Daoy (cell line): ENCODE measurements around the gene PLEKHM3. TPM values are rescaled to one million over a fixed set of nuclear protein-coding genes. Genes with fewer than 3 reads are reported as not detected.
"Not testable (repeated sequence)": the region's sequence is repeated elsewhere in the genome, so short reads cannot be mapped to it uniquely, and the experiment has no call there.

Source experiments
- DNase-seq: peaks from one replicate; pipeline ENCODE4 v3.0.0-alpha.2; 2015; ENCODE audit warnings: low read depth
- total RNA-seq: library from RNA; depleted of rRNA; stranded (reverse); fragments of >200 nt; shearing (Covaris generic); gene quantifications from 2 replicates; pipeline ENCODE4 v1.2.3, GENCODE V29; 2014

PLEKHM3 gene
- total RNA-seq, 1 experiment from 2014 or later, result 6.4 TPM

GRCh38 chr2:207926133-207926988, 99.0 kb downstream of the PLEKHM3 start:
- peak; percentile 47 for DNase-seq

- no peak for DNase-seq
These were observed 99.7 kb downstream of the PLEKHM3 start for GRCh38 chr2:207925601-207926000.

- DNase-seq, result no peak
These were observed 103.7 kb downstream of the PLEKHM3 start for GRCh38 chr2:207921606-207922005.

- no peak for DNase-seq
These were observed 104.6 kb downstream of the PLEKHM3 start for GRCh38 chr2:207920721-207921120.

GRCh38 chr2:207920321-207920720, 105.0 kb downstream of the PLEKHM3 start:
- no peak for DNase-seq

- DNase-seq, result no peak
These were observed 106.0 kb downstream of the PLEKHM3 start for GRCh38 chr2:207919164-207919919.

GRCh38 chr2:207914716-207915115, 110.6 kb downstream of the PLEKHM3 start:
- DNase-seq, result no peak

GRCh38 chr2:207913772-207914358, 111.5 kb downstream of the PLEKHM3 start:
- no peak for DNase-seq

- no peak for DNase-seq
These were observed 113.5 kb downstream of the PLEKHM3 start for GRCh38 chr2:207911856-207912255.

GRCh38 chr2:207911215-207911614, 114.1 kb downstream of the PLEKHM3 start:
- no peak for DNase-seq

- DNase-seq, result not testable (repeated sequence)
These were observed 118.8 kb downstream of the PLEKHM3 start for GRCh38 chr2:207906495-207906894.

GRCh38 chr2:207905546-207905945, 119.8 kb downstream of the PLEKHM3 start:
- DNase-seq, result no peak

- no peak for DNase-seq
These were observed 122.1 kb downstream of the PLEKHM3 start for GRCh38 chr2:207903236-207903635.

GRCh38 chr2:207902821-207903220, 122.5 kb downstream of the PLEKHM3 start:
- DNase-seq, result no peak

GRCh38 chr2:207901829-207902228, 123.5 kb downstream of the PLEKHM3 start:
- no peak for DNase-seq

GRCh38 chr2:207901401-207901800, 123.9 kb downstream of the PLEKHM3 start:
- DNase-seq, result no peak

- DNase-seq, result no peak
These were observed 127.0 kb downstream of the PLEKHM3 start for GRCh38 chr2:207898354-207898695.

GRCh38 chr2:207897541-207898353, 127.6 kb downstream of the PLEKHM3 start:
- no peak for DNase-seq

GRCh38 chr2:207896525-207897285, 128.6 kb downstream of the PLEKHM3 start:
- DNase-seq, result no peak

- DNase-seq, result no peak
These were observed 130.0 kb downstream of the PLEKHM3 start for GRCh38 chr2:207895274-207895860.
